Gastrocnemius medialis (tissue), 4 donors: ENCODE results near the gene UNC5A. TPM values are rescaled to one million over a fixed set of nuclear protein-coding genes. Genes with fewer than 3 reads are reported as not detected.

Source experiments
- ATAC-seq, 2 donors: fragments of 150-250 bp; one replicate each; pipeline ENCODE4 v1.9.1; 2016
- DNase-seq, 2 donors: peaks; one replicate each; pipeline ENCODE4 v3.0.0-alpha.2; 2019
- H3K27ac ChIP-seq, 4 donors: fragments of 200-600 bp; sonication (generic); 1 replicate in 1 of 4; 2 replicates in 3 of 4; pipeline ENCODE4 v1.5.1; 2016 to 2018; ENCODE audit warnings: mild to moderate bottlenecking in 2 of 4, moderate library complexity in 1 of 4
- H3K27me3 ChIP-seq, 3 donors: fragments of 200-600 bp; sonication (generic) in 2 of 3; 1 replicate in 1 of 3; 2 replicates in 2 of 3; pipeline versions ENCODE4 v1.5.1 to v1.6.0; 2016 to 2019; ENCODE audit warnings: mild to moderate bottlenecking in 1 of 3, moderate library complexity in 1 of 3
- H3K36me3 ChIP-seq, 2 donors: fragments of 200-600 bp; sonication (generic) in 1 of 2; one replicate each; pipeline ENCODE4 v1.5.1; 2017 to 2018
- H3K4me1 ChIP-seq, 2 donors: fragments of 200-600 bp; sonication (generic) in 1 of 2; one replicate each; pipeline ENCODE4 v1.5.1; 2016 to 2017; ENCODE audit warnings: mild to moderate bottlenecking in 2 of 2
- H3K4me3 ChIP-seq, 4 donors: fragments of 200-600 bp; sonication (generic) in 3 of 4; 1 replicate in 1 of 4; 2 replicates in 3 of 4; pipeline ENCODE4 v1.5.1; 2016 to 2019; ENCODE audit warnings: mild to moderate bottlenecking in 2 of 4
- H3K9me3 ChIP-seq, 3 donors: fragments of 200-600 bp; sonication (generic) in 2 of 3; 1 replicate in 1 of 3; 2 replicates in 2 of 3; pipeline ENCODE4 v1.5.1; 2016 to 2019
- CTCF ChIP-seq, 5 experiments: fragments of 450-650 bp in 3 of 5; fragments of 200-600 bp in 2 of 5; sonication (generic) in 2 of 5; IDR thresholded peaks in 4 of 5; conservative IDR thresholded peaks in 1 of 5; 1 replicate in 4 of 5; 2 replicates in 1 of 5; pipeline ENCODE4 v1.5.1; 2016 to 2019; ENCODE audit warnings: antibody characterized with exemption in 5 of 5, mild to moderate bottlenecking in 3 of 5, moderate library complexity in 3 of 5
- POLR2A ChIP-seq, 2 donors: fragments of 450-650 bp; IDR thresholded peaks; one replicate each; pipeline ENCODE4 v1.6.1; 2017; ENCODE audit warnings: antibody characterized with exemption in 2 of 2, mild to moderate bottlenecking in 2 of 2, moderate library complexity in 2 of 2
- in situ Hi-C, 4 donors: fragments of 200-750 bp; cut with MboI; loops; one replicate each; pipeline versions ENCODE4 v1.15.0 to v1.8.0; 2017; ENCODE audit warnings: low sequenced_read_pairs in 4 of 4
- intact Hi-C: fragments of 100-400 bp; cut with DNase I; formaldehyde crosslinking; loops from one replicate; pipeline ENCODE4 v1.15.1; 2023; ENCODE audit warnings: low total_unique reads
- total RNA-seq, 4 donors: library from RNA; depleted of rRNA; stranded (reverse); fragments of >200 nt; gene quantifications; one replicate each; pipeline versions ENCODE4 v1.1.0 to v1.2.3, GENCODE V29; 2016

The UNC5A gene
- total RNA-seq, 4 donors from 2014 or later, result 0.10 to 0.55 TPM; not detected in 2

- no peak for TF ChIP-seq POLR2A (IDR thresholded peaks at IDR 0.05)
- TF ChIP-seq CTCF (IDR thresholded peaks at IDR 0.05 in 4 of 5, conservative IDR thresholded peaks at IDR 0.05 in 1 of 5), result no peak
- no peak overlapping the region for H3K27ac ChIP-seq
- H3K4me3 ChIP-seq, result no peak overlapping the region
- ATAC-seq, result no peak
- intact Hi-C loops, result no loop called here
- no peaks in the 10 kb centered on the region for H3K4me1 ChIP-seq
- H3K27me3 ChIP-seq, result peaks cover 0 to 16% (median 0%) of the 10 kb centered on the region in 3 donors
- no peak for DNase-seq
- H3K36me3 ChIP-seq, result no peaks in the 10 kb centered on the region
- in situ Hi-C loops, result no loop called here
- no peaks in the 10 kb centered on the region for H3K9me3 ChIP-seq
These were observed 21.1 kb downstream of the UNC5A start for GRCh38 chr5:176831425-176831824.

- ATAC-seq, result no peak
- no peak for TF ChIP-seq POLR2A (IDR thresholded peaks at IDR 0.05)
- TF ChIP-seq CTCF (IDR thresholded peaks at IDR 0.05 in 4 of 5, conservative IDR thresholded peaks at IDR 0.05 in 1 of 5), result no peak
These were observed 21.8 kb downstream of the UNC5A start for GRCh38 chr5:176832162-176832561.

GRCh38 chr5:176833286-176833685, 22.9 kb downstream of the UNC5A start:
- TF ChIP-seq POLR2A (IDR thresholded peaks at IDR 0.05) (no peak), CTCF (IDR thresholded peaks at IDR 0.05 in 4 of 5, conservative IDR thresholded peaks at IDR 0.05 in 1 of 5) (no peak)
- DNase-seq, result no peak
- Histone ChIP-seq H3K27ac (no peak overlapping the region), H3K27me3 (peaks cover 0 to 16% (median 0%) of the 10 kb centered on the region in 3 donors), H3K4me1 (no peaks in the 10 kb centered on the region), H3K9me3 (no peaks in the 10 kb centered on the region), H3K4me3 (no peak overlapping the region), H3K36me3 (no peaks in the 10 kb centered on the region)
- in situ Hi-C loops (no loop called here), intact Hi-C loops (no loop called here)
- ATAC-seq, result no peak

More at GRCh38 chr5:176832162-176832561, 21.8 kb downstream of the UNC5A start:
- H3K4me1 ChIP-seq, result no peaks in the 10 kb centered on the region
- H3K4me3 ChIP-seq, result no peak overlapping the region
- no peaks in the 10 kb centered on the region for H3K9me3 ChIP-seq
- H3K36me3 ChIP-seq, result no peaks in the 10 kb centered on the region
- in situ Hi-C loops, result no loop called here
- intact Hi-C loops, result no loop called here
- no peak for DNase-seq
- H3K27me3 ChIP-seq, result peaks cover 0 to 16% (median 0%) of the 10 kb centered on the region in 3 donors
- H3K27ac ChIP-seq, result no peak overlapping the region

GRCh38 chr5:176835918-176836317, 25.6 kb downstream of the UNC5A start:
- intact Hi-C loops (no loop called here), in situ Hi-C loops (no loop called here)
- Histone ChIP-seq H3K4me1 (no peaks in the 10 kb centered on the region), H3K9me3 (no peaks in the 10 kb centered on the region), H3K4me3 (no peak overlapping the region), H3K27ac (no peak overlapping the region), H3K36me3 (no peaks in the 10 kb centered on the region), H3K27me3 (peaks cover 0 to 17% (median 2%) of the 10 kb centered on the region in 3 donors)
- ATAC-seq (no peak), DNase-seq (no peak)
- TF ChIP-seq CTCF (IDR thresholded peaks at IDR 0.05 in 4 of 5, conservative IDR thresholded peaks at IDR 0.05 in 1 of 5) (no peak), POLR2A (IDR thresholded peaks at IDR 0.05) (no peak)
